ENCODE data around the gene SRSF1.

DNA sequence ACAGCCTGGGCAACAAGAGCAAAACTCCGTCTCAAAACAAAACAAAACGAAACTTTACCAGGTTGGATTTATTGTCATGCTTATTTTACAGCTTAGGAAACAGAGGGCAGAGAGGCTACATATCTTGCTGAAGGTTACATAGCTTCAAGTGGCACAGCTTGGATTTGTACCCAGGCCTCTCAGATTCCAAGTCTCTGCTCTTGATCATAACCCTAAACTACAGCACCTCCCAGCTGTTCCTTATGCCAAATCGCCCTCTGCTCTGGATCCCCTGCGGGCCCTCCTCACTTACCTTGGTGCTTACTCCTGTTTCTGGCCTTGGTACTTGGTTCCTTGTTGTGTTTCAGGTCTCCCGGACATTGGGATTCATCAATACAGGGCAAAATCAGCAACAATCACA lies 40.2 kb downstream of the SRSF1 start:
- TF ChIP-seq, protein P1, sequence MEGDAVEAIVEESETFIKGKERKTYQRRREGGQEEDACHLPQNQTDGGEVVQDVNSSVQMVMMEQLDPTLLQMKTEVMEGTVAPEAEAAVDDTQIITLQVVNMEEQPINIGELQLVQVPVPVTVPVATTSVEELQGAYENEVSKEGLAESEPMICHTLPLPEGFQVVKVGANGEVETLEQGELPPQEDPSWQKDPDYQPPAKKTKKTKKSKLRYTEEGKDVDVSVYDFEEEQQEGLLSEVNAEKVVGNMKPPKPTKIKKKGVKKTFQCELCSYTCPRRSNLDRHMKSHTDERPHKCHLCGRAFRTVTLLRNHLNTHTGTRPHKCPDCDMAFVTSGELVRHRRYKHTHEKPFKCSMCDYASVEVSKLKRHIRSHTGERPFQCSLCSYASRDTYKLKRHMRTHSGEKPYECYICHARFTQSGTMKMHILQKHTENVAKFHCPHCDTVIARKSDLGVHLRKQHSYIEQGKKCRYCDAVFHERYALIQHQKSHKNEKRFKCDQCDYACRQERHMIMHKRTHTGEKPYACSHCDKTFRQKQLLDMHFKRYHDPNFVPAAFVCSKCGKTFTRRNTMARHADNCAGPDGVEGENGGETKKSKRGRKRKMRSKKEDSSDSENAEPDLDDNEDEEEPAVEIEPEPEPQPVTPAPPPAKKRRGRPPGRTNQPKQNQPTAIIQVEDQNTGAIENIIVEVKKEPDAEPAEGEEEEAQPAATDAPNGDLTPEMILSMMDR (IDR thresholded peaks at IDR 0.05) = no peak
- TF ChIP-seq POLR2AphosphoS5 (IDR thresholded peaks at IDR 0.05) = no peak
- no peak for TF ChIP-seq POLR2A (IDR thresholded peaks at IDR 0.05; ENCODE audit: low read depth)
- TF ChIP-seq EP300 (IDR thresholded peaks at IDR 0.05) = no peak

Data from esophagus muscularis mucosa (tissue), 4 donors.